ENCODE measurements around the gene LHFPL2.

DNA sequence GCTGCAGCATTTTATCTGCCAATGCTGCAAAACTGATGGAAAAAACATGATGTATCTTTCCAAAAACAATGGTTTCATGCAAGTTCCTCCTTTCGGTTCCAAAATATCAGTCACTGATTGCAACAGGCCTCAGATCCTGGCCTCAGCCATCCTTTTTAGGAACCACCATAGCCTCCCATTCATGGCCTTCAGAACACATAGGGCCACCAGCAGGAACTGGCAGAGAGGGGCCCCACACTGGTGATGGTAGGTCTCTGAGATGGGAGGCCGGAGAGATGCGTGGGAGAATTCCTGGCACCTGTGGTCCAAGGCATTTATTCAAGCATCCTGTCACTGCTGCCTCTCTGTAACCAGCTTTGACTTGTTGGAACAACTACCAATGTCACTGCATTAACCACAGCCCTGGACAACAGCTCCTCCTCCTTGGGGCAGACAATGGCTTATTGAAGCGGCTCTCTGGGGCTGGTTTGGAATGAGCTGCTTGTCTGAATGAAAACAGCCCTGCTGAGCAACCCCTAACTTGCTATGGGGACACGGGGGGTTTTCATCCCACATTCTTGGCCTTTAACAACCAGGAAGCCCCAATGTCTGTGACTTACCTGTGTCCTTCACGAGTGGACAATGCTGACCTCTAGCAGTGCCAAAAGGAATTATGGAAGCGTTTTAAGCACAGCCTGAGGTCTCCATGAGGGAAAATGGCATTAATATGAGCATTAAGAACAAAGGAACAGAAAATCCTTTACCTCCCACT is 108.1 kb downstream of the LHFPL2 start:
- TF ChIP-seq, protein P1, sequence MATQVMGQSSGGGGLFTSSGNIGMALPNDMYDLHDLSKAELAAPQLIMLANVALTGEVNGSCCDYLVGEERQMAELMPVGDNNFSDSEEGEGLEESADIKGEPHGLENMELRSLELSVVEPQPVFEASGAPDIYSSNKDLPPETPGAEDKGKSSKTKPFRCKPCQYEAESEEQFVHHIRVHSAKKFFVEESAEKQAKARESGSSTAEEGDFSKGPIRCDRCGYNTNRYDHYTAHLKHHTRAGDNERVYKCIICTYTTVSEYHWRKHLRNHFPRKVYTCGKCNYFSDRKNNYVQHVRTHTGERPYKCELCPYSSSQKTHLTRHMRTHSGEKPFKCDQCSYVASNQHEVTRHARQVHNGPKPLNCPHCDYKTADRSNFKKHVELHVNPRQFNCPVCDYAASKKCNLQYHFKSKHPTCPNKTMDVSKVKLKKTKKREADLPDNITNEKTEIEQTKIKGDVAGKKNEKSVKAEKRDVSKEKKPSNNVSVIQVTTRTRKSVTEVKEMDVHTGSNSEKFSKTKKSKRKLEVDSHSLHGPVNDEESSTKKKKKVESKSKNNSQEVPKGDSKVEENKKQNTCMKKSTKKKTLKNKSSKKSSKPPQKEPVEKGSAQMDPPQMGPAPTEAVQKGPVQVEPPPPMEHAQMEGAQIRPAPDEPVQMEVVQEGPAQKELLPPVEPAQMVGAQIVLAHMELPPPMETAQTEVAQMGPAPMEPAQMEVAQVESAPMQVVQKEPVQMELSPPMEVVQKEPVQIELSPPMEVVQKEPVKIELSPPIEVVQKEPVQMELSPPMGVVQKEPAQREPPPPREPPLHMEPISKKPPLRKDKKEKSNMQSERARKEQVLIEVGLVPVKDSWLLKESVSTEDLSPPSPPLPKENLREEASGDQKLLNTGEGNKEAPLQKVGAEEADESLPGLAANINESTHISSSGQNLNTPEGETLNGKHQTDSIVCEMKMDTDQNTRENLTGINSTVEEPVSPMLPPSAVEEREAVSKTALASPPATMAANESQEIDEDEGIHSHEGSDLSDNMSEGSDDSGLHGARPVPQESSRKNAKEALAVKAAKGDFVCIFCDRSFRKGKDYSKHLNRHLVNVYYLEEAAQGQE (IDR thresholded peaks at IDR 0.05; ENCODE audit: insufficient read depth in 1 of 2, low read depth in 2 of 2, low read length in 2 of 2): no peak
- TF ChIP-seq POLR2AphosphoS5 (IDR thresholded peaks at IDR 0.05; ENCODE audit: low read depth, low read length) (no peak), SIN3A (IDR thresholded peaks at IDR 0.05; ENCODE audit: borderline replicate concordance, insufficient read depth, low read length) (no peak), TAF1 (IDR thresholded peaks at IDR 0.05; ENCODE audit: borderline replicate concordance, insufficient read depth, low read length) (no peak)

Measured in PFSK-1 (cell line).